ENCODE results near the gene MBOAT1.

The MBOAT1 gene

DNA sequence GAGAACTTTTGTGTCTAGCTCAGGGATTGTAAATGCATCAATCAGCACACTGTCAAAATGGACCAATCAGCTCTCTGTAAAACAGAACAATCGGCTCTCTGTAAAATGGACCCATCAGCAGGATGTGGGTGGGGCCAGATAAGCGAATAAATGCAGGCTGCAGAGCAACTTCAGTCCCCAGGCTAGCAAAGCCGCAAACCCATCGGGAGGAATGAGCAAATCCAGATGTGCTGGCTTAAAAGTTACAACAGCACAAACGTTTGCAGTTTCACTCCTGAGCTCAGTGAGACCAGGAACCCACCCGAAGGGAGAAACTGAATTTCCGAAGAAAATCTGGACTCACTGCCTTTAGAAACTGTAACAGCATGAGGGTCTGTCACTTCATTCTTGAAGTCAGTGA lies 21.9 kb upstream of the MBOAT1 start:
- no peak for DNase-seq (ENCODE audit: low spot score)

DNA sequence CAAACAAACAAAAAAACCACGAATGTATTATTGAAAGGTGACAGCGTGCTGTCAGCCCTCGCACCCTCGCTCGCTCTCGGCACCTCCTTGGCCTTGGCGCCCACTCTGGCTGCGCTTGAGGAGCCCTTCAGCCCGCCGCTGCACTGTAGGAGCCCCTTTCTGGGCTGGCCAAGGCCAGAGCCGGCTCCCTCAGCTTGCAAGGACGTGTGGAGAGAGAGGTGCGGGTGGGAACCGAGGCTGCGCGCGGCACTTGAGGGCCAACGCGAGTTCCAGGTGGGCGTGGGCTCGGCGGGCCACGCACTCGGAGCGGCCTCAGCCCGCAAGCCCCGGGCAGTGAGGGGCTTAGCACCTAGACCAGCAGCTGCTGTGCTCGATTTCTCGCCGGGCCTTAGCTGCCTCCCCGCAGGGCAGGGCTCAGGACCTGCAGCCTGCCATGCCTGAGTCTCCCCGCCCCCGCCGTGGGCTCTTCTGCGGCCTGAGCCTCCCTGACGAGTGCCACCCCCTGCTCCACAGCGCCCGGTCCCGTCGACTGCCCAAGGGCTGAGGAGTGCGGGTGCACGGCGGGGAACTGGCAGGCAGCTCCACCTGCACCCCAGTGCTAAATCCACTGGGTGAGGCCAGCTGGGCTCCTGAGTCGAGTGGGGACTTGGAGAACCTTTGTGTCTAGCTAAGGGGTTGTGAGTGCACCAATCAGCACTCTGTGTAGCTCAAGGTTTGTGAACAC lies 20.9 kb upstream of the MBOAT1 start:
- no peak for DNase-seq (ENCODE audit: low spot score)

DNA sequence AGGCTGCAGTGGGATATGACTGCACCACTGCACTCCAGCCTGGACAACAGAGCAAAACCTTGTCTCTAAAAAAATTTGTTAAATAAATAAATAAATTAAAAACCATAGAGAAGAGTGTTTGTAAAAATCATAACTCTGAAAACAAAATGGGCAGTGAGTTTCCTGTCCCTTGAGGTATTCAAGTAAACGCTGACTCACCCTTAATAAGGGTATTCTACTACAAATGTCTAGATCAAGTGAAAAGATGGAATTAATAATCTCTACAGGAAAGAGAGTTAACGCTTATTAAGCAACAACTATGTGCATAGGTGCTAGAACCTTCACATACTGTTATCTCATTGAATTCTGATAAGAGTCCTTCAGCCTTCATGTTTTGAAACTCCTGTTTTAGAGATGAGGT lies 19.9 kb upstream of the MBOAT1 start:
- DNase-seq (ENCODE audit: low spot score), result no peak

DNA sequence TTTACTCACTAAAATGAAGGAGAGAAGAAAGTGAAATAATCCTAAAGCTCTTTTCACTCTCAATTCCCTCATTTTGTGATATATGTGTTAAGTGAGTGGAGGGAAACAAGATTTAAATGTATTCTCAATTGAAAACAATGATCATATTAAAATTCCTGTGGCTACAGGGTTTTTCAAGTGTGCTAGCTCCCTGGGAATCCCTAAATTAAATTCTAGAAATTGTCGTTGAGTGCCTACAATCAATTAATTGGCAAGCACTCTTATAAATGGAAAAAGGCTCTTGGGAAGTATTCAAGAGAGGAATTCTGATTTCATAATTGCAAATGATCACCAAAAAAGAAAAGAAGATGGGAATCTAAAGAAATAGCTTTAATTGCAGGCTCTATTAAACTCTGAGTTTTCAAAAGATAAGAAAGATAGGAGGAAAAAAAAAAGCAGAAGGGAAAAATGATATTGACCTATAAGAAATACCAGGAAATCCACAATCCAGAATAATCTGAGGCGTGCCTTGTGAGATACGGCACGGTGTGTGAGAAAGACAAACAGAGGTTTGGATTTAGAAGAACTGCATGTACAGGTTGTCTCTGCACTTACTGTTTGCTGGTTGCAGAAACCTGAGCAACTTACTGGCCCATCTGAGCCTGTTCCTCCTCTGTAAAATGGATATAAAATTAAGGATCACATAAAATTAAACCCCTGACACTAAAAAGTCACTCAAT lies 18.3 kb upstream of the MBOAT1 start:
- DNase-seq (ENCODE audit: low spot score), result no peak

DNA sequence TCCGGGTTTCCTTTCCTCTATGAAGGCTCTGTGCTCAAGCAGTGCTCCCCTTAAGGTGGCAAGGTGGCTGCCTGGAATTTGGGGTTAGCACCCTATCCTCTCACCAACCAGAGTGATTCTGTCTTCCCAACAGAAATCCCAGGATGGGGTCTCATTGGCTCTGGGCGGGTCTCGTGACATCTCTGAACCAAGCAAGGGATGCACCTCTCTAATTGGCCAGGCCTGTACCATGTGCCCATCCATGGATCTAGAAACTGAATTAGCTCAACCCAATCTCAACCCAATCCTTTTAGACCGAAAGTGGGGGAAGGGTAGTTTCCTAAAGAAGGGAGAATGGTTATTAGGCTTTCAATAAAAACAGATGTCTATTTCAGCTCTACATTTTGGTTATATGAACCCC lies 17.6 kb upstream of the MBOAT1 start:
- DNase-seq (ENCODE audit: low spot score), result no peak

DNA sequence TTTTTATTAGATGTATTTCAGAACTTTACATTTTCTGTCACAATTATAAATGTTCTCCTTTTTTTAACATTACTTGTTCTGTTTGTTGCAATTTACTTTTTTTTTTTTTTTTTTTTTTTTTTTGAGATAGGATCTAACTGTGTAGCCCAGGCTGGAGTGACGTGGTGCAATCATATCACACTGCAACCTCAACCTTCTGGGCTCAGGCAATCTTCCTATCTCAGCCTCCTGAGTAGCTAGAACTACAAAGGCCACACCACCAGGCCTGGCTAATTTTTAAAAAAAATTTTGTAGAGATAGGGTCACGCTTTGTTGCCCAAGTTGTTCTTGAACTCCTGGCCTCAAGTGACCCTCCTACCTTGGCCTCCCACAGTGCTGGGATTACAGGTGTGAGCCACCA lies 15.1 kb upstream of the MBOAT1 start:
- no peak for DNase-seq (ENCODE audit: low spot score)

DNA sequence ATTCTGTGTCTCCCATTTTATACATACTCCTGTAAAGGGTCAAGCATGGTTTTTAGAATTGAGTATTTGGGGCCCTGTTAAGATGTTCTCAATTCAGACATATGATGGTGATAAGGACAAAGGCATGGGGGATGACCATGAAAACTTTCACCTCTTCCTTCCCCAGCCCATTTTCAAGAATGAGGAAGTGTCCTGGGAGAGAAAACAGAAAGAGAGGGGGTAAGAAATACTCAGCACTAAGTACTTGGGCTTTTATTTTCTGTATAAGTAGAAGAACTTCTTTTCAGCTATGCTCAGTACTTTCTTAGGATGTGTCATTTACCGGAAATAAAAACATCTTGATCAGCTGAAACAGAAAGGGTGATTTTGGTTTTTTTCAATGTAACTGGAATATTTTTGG lies 10.9 kb upstream of the MBOAT1 start:
- DNase-seq (ENCODE audit: low spot score), result no peak

DNA sequence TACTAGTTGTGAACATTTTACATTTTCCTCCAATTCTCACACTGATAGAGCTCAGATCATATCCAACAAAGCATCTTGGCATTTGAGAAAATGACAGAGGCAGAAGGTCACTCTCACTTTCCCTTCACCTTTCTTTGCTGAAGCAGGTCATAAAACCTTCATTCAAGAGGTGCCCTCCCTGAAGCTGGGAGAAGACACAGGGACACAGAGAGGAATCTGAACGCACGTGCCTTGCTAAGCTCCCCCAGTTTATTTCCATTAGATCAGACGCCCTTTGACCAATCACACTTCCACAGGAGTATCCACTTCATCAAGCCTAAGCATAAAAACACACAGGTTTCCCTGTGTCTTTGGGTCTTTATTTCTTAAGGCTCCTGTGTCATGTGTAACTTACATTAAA lies 9.2 kb upstream of the MBOAT1 start:
- no peak for DNase-seq (ENCODE audit: low spot score)

DNA sequence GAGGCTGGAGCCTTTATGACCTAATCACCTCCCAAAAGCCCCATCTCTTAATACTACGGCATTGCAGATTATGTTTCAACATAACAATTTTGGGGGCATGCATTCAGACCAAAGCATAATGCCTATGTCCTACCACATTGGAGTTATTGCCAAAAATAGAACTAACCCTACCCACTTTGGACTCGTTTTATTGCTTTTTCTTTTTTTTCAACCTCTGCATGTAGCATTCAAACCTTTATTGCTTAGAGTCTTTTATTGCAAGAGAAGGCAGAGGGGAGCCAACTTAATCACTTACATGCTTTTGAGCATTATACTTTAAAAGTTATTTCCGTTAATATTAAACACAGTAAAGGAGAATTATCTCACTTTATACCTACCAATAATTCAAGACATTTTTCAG lies 8.1 kb upstream of the MBOAT1 start:
- no peak for DNase-seq (ENCODE audit: low spot score)

DNA sequence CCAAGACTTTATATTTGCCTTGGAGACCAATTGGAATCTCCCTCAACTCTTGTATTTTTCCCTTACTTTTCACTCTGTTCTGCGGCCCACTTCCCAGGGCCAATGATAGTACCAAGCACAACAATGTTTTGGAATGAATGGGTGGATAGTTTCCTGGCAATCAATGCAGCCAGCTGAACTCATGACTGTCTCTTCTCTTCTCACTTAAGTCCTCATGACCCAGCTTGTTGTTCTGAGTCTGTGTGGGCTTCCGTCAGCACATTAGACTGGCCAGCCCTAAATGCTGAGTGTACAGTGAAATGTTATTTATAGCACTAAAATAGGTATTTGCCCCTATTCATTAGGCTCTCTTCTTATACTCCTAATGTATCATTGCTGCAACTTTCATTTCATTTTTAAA lies 5.6 kb upstream of the MBOAT1 start:
- DNase-seq (ENCODE audit: low spot score), result no peak

DNA sequence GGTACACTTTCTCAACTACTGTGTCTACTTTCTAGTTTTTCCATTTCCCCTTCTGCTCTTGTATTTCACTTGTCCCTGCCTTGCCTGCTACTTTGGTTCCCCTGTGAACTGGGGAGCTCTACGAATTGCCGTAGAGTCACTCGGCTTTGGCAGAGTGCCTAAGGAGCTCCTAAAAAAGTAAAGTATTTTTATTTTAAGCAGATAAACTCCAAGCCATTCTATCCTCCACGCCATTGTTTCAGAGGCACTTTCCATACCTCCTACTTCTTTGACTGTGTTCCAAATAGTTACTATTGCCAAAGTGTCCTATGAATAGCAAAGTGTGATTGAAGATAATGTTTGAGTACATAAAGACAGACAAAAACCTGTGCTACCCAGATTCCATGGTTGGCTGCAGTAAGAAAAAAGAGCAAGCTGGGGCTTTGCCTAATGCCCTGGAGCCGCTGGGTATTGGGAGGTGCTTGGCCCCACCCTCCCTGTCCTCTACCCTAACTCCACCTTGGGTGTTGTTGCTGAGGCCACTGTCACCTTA lies 5.1 kb upstream of the MBOAT1 start:
- DNase-seq (ENCODE audit: low spot score), result no peak

DNA sequence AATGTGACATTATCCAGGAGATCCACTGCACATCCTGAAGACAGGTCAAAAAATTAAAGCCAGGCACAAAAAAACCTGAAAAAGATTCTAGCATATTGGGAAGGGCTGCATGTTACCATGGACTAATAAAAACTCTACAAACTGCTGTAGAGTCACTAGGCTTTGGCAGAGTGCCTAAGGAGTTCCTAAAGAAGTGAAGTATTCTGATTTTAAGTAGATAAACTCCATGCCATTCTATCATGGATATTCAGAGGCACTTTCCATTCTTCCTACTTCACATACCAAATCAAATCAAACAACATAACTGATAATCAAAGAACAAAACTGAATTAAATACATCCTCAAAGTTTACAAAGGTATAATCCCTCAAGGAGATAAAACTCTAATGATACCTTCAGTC lies 3.0 kb upstream of the MBOAT1 start:
- DNase-seq (ENCODE audit: low spot score), result no peak

DNA sequence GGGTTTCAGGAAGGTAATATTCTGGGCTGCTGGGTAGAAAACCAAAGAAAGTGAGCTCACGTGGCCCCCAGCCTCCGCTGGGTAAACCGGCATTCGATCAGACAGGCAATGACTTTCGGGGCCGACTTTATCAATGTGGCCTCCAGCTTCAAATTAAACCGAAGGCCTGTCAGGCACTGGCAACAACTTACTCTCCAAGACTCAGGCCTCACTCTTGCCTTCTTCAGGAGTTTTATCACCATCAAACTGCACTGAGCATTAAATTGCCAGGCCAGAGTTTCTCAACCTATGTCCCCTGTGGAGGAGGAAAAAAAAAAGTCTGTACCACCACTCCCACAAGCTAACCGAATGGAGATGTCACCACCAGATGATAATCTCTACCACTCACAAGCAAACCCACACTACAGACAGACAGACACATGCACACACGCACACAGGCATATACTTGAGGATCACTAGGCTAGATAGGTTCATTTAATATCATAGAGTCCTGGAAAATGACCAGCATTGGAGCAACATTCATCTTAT lies 1.1 kb upstream of the MBOAT1 start:
- DNase-seq (ENCODE audit: low spot score), result no peak

DNA sequence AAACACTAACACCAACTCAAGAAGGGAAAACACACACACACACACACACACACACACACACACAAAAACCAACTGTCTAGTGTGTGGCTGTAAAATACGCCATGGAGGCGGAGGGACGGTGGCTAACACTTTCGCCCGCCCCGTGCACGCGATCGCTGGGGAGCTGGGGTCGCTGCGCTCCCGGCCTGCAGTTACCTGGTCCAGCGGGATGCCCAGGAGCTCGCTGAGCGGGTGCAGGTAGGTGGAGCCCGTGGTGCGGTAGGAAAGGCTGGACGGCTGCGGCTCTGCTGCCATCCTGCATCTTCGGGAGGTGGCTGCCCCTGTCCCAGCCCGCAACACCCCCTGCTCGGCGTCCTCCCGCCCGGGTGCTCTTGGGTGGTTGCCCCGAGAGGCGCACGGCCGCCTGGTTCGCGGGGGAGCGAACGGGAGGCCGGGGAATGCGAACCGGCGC lies 303 bp downstream of the MBOAT1 start:
- peak; percentile 66 for DNase-seq (ENCODE audit: low spot score)

DNA sequence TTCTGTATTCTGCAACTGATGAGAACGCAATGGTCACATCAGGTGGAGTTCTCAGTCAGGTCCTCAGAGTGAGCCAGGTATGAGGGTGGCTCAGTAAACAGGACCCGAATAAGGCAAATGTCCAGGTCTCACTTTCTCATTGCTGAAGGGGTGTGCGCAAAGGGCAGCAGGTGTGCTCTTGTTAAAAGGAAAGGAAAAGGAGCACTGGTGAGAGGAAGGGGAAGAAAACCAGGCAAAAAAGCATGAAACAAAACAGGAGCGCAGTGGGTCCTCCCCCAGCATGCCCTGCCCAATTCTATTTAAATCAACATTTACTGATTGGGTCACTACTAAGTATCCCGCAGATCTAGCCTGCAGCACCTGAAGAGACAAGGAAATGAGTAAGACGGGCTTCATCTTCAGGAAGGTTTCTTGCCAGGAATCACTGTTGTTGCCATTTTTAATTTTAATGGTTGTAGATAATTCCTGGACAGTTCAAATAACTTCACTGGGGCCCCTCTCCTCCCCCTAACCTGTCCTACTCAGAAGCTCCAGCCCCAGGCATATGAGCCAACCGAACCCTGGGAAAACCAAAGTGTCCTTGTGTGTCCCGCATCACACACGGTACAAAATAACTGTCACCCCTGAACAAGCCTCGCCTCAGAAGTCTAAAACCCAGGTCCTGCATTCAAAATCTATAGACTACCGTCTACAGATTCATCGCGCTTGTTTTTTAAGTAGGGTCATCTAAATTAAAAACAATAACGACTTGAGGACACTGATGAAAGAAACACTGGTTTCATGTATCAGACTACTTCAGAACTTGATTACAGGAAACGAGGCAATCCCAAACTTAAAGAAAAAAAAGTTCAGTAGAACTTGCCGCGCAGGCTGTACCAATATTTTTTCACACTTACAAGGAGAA lies 980 bp downstream of the MBOAT1 start:
- no peak for DNase-seq (ENCODE audit: low spot score)

DNA sequence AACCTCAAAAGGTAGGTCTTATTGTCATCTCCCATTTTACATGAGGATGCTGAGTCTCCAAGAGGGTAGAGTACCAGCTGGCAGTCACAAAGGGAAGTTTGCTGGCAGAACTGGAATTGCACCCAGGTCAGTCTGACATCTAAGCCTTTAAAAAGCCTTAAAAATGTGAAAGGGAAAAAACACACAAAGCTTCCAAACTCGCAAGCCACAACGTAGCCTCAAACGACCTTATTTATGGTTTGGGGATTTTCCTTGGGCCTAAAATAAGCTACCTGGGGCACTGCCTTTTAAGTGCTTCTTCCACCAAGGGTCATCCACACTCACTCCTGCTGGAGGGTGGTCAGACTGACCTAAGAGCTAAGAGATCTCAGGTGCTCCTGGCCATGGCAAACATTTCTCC lies 2.1 kb downstream of the MBOAT1 start:
- DNase-seq (ENCODE audit: low spot score), result no peak

DNA sequence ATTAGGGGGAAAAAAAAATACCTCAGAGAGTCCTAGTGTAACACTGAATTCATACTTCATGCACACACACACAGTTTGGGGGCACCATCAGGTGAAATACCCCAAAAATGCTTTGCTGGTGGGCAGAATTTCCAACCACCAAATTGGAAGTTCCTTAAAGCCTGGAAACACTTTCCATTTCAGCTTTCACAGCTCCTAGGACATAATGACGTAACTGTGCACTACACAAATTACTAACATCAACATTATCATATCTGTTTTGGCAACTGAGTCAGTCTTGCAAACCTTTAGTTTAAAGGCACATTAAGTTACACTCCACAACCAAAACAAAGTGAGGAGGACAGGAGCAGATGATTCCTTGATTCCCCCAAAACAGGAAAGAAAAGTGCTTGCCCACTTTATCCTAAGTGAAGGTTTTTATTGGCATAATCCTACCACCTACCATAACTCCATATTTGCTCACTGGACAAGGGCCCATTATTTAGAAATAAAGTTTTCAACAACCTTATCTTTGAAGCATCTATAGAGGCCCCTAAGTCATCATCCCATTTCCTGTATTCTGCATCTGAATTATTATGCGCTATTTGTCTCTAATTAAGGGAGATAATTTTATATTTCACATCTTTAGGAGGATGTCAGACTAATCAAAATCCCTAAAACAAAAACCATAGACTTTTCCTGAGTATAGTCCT lies 3.4 kb downstream of the MBOAT1 start:
- no peak for DNase-seq (ENCODE audit: low spot score)

DNA sequence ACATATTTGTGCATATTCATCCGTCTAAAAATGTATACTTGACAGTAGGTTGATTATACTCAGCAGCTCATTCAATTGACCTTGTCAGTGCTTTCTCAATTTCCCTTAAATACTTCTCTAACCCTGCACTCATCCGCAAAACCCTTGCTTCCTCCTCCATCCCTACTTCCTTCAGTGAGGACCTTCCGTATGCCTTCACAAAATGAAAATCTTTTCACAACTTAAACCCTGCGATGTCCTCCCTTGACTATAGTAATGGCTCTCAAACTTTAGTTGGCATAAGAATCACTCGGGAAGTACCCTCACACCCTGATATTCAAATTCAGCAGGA lies 5.2 kb downstream of the MBOAT1 start:
- no peak for DNase-seq (ENCODE audit: low spot score)

DNA sequence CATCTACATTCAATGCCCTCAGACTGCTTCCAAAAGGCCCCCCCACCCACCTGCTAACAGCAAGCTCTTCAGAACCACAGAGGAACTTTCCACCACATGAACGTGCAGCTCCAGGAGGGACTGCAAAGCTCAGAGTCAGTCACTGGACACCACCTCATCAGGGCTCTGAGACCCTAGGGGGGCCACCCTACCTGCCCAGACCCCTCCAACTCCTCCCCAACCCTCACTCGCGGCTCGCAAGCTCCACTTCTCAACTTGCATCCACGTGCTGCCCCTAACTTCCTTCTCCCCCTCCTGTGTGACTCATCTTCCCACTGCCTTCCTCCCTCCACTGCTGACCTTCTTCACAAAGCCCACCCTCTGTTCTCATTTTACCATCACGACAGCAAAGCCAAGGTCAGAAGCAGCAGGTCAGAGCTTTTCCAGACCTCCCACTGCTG lies 6.5 kb downstream of the MBOAT1 start:
- DNase-seq (ENCODE audit: low spot score), result no peak

DNA sequence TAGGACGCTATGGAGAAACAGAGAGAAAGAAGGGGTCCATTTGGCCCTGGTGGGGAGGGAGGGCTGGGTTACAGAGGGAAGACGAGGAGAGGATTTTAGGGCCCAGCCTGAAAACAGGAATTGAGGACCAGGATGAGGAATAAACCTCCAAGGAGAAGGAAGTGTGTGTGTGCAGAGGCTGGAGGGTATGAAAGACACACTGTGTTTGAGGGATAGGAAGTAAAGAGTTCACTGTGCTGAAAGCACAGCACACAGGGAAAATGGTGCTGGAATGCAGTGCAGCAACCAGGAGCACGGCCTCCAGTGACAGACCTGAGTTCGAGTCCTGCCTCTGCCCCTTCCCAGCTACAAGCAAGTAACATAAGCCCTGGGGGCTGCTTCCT lies 7.8 kb downstream of the MBOAT1 start:
- DNase-seq (ENCODE audit: low spot score), result no peak

DNA sequence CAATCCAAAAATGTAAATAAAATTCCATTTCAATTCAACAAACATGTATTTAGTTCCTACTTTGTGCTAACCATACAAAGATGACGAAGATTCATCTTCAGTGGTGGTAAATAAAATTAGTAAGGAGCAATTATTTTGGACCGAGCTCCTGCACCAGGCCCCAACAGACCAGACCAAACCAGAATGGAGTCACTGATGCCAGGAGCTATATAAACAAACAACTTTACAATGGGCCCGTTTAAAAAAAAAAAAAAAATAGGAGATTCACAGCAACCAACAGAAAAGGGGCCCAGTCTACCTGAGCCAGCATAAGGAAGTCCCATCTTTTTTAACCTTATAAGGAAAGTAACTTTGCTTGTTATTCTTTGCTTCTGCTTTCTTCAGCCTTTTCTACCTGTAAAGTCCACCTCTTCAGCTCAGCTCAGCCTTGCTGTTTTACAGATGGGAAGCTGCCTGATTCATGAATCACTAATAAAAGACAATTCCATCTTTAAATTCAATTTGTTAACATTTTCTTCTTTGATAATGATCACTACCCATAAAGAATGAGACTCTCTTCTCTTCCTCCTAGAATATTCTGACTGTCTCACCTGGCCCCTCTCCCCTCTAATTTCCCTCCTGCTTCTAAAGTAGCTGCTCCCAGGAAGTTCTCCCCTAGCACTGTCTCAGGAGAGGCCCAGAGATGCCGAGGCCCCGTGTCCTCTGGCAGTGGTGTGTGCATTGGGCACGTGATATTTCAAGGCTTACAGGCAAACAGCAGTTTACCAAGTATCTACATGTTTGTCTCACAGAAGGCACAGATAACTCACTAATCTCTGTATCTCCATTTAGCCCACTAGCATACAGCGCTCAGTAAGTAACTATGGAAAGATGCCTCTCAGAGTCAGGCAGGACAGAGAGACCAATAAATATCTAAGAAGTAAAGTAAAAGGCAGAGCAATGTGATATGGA lies 8.4 kb downstream of the MBOAT1 start:
- DNase-seq (ENCODE audit: low spot score), result no peak
